Stimulated activated CD4-positive, alpha-beta T cell treated with anti-CD3 and anti-CD28 coated beads, Interleukin-4, amount 100 ng/mL, for 4 hours (primary cell): Measurements from ENCODE around the gene GPAT2.
"Not testable (repeated sequence)": the region's sequence is repeated elsewhere in the genome, so short reads cannot be mapped to it uniquely, and the experiment has no call there.

Source experiments
- DNase-seq, 2 experiments: peaks; one replicate each; pipeline ENCODE4 v3.0.0-alpha.2; 2020

GPAT2 gene, protein sequence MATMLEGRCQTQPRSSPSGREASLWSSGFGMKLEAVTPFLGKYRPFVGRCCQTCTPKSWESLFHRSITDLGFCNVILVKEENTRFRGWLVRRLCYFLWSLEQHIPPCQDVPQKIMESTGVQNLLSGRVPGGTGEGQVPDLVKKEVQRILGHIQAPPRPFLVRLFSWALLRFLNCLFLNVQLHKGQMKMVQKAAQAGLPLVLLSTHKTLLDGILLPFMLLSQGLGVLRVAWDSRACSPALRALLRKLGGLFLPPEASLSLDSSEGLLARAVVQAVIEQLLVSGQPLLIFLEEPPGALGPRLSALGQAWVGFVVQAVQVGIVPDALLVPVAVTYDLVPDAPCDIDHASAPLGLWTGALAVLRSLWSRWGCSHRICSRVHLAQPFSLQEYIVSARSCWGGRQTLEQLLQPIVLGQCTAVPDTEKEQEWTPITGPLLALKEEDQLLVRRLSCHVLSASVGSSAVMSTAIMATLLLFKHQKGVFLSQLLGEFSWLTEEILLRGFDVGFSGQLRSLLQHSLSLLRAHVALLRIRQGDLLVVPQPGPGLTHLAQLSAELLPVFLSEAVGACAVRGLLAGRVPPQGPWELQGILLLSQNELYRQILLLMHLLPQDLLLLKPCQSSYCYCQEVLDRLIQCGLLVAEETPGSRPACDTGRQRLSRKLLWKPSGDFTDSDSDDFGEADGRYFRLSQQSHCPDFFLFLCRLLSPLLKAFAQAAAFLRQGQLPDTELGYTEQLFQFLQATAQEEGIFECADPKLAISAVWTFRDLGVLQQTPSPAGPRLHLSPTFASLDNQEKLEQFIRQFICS

DNA sequence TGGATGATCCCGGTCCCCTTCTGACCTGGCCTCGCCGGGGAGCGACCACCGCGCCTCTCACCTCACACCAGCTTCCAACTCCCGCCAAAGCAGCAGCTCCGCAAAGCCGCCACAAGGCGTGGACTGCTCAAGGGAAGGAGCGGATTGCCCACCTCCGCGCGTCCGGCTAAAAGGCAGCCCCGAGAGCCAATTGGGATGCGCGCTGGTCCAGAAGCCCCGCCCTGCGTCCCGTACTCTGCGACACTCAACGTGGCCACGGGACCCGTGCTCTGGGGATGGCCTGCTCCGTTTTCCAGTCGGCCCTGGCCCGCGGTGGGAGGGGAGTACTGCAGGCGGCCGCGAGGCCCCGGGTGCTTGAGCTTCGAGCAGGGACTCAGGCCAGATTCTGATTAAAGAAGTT lies at the start of gene GPAT2:
Gene GPAT2, minus strand, starts transcription at position 125 of the 400 bp plus-strand sequence. CDS start 2,557 bp downstream, outside the sequence.
- not testable (repeated sequence) for DNase-seq

DNA sequence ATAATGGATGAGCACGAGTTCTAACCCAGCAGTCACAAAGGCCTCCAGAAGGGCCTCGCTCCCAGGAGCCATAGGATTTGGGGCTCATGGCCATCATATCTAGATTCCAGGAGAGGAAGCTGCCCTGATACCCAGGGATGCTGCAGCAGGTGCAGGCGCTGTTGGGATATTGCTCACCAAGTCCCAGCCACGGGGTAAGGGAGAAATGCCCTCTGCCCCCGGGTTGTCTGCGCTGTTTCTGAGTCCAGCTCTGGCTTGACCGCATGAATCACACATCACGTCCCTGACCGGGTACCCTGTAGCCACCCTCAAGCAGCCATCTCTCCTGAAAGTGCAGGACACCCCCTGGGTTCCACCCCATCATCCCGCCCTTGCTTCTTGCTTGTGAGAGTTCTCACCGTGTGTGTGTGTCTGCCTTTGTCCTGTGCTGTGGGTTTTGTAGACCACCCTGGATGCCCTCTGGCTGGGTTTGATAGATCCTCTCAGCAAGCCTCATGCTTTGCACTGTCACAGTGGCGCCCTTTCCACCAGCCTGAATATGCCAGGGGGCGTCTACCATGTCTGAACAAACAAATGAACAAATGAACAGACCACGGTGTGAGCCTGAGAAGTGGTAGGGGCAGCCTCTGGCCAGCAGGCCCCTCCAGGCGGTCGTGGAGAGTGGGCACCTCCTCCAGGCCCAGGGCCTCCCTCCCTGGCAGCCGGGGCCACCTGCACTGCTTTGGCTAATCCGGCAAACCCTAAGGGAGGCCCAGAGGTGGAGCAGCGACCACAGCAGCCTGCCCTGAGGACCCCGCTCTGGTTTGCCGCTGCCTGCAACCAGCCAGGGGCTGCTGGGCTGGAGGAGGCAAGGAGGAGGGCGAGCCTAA lies 49.5 kb upstream of the GPAT2 start:
- no peak for DNase-seq

DNA sequence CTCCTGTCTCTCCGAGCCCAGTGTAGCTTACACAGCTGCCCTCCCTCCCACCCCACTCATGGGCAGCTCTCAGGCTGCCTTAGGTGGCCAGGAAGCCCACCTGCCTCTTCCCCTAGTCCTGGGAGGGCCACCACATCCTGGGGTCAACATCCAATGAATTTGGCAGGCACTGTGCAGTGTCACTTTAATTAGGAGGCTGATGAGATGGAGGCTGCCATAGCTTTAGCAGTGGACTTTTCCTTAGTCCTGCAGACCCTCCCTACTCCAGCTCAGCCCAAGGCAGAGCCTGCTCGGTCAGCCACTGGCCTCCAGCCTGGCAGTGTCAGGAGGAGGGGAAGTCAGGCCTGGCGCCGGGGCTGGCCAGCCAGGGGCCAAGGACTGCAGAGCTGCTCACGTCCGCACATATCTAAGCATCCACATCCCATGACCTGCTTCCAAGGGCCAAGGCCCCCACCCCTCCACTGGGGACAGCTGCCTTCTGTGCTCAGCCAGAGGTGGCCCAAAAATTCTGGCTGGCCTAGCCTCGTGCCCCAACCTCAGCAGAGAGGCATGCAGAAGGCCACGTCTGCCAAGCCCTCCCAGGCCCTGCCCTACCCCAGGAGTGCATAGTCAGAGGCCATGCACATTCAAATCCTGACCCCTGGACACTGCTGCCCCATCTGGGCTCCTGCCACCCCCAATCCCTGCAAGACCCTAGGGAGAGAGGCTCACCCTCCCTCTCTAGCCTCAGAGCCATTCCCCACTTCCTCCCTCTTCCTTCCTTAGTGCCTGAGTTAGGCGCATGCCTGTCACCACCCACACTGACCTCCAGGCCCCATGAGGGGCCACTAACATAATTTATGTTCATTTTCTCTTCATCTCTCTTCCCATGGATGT lies 48.6 kb upstream of the GPAT2 start:
- DNase-seq, result no peak

DNA sequence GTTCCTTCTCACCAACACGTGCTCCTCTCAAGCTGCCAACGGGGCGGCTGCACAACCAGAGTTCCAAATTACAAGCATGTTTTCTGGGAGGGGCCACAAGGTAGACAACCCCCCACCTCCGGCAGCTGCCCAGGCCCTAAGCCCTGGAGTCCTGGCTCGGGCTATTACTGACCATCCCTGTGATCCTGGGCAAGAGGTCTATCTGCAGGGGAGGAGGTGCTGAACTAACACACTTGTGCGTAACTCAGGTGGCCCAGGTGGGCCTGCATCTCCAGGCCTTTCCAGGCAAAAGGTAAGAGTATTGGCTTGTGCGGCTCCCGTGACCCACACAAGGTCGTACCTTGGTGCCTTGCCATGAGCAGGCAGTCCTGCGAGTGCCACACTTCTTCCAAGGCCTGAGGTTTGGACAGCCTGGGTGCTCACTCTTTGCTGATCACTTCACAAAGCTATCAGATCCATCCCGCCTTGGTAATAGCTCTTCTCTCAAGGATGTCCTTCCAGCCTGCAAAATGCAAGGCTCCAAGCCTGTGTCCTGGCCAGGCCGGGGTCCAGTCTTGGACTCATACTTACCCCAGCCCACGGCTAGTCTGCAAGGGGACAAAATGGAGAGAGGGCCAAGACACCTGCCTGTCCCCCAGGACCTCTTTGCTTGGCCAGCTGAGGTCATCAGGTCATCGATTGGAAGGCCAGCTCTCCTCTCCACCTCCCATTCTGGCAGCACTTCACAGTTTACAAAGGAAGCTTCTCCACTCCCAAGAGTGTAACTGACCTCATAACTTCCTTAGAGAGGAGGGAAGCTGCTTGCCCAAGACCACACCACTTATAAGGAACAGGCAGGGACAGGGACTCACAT lies 47.7 kb upstream of the GPAT2 start:
- DNase-seq, result no peak

DNA sequence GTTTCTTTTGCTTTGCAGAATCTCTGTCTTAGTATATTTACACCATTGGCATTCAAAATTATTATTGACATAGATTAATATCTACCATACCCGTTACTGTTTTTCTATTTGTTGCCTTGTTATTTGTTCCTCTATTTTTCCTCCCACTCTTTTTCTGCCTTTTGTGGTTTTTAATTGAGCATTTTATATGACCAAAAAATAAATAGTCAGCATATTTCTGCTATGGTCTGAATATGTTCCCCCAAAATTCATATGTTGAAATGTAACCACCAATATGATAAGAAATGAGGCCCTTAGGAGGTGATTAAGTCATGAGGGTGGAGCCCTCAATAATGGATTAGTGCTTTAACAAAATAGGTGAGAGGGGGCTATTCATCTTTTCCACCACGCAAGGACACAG lies 46.3 kb upstream of the GPAT2 start:
- DNase-seq, result no peak

DNA sequence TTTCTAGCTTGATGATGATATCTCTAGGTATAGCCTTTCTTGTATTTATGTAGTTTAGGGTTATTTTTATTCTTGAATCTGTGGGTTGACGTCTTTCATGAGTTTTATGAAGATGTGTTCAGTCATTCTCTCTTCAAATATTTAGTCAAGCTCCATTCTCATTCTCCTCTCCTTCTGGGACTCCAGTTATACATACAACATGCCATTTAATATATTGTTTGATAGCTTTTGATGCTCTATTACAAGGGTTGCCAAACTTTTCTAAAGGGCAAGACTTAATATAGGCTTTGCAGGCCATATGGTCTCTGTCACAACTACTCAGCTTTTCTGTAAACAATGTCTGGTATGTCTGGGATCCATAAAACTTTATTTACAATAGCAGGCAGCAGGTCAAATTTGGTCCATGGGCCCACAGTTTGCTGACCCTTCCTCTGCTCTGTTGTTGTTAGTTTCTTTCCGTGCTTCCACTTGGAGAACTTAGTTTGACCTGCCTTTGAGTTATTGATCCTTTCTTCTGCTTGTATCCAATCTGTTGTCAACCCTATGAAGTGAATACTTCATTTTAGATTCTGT lies 40.6 kb upstream of the GPAT2 start:
- DNase-seq, result no peak

DNA sequence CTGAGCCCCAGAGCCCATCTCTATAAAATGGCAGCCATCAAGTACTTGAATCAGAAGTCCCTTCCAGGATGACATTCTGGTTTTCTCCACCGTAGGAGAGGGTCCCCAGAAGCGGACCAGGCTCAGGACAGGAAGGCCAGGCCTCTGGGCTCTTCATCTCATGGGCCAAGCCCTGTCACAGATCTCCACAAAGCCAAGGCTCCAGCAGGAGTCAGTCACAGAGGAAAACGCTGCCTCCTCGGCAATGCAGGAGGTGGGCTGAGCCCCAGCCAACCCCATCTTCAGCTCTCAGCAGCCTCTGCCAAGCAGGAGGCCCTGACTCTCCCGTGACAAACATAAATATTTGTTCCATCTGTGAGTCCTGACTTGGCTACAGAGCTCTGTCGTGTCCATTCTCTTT lies 39.4 kb upstream of the GPAT2 start:
- DNase-seq, result no peak

DNA sequence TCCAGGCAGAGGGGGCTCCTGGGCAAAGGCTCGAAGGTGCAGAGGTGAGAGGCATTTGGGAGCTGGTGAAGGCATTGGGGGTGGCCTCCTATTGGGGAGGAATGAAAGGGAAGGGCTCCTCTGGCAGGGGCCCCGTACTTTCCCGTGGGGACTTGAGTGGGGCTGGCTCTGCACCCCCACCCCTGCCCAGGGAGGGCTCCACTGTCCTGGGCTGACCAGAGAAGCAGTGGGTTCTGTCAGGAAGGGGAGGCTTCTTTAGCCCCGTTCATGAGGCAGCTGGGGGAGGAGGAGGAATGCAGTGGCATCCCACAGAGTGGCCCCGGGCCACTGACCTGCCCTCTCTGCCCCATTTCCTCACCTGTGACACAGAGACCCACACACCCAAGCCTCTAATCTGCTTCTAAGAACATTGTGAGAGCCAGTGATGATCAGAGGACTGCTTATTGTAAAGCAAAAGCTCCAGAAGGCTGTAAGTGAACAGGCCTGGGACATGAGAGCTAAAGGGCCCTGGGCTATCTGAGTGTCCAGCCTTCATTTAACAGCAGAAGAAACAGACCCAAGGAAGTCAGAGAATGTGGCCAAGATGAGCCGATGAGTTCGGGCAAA lies 38.6 kb upstream of the GPAT2 start:
- DNase-seq, result no peak

DNA sequence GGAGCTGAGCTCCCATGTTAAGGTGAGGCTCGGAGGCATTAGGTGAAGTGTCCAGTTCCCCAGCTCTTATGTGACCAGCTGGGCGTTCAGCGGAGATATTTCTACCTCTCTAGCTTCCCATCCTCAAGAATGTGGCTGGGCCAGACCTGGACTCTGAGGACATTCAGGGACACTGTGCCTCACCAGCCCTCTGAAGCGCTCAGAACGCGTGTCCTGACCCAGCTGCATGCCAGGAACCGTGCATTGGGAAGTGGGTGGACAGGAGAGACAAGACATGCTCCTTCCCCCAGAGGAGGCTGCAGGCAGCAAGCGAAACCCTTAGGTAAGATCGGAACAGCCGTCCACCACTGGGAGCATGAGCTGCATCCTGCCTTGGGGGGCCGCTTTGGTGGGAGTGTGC lies 38.0 kb upstream of the GPAT2 start:
- no peak for DNase-seq

DNA sequence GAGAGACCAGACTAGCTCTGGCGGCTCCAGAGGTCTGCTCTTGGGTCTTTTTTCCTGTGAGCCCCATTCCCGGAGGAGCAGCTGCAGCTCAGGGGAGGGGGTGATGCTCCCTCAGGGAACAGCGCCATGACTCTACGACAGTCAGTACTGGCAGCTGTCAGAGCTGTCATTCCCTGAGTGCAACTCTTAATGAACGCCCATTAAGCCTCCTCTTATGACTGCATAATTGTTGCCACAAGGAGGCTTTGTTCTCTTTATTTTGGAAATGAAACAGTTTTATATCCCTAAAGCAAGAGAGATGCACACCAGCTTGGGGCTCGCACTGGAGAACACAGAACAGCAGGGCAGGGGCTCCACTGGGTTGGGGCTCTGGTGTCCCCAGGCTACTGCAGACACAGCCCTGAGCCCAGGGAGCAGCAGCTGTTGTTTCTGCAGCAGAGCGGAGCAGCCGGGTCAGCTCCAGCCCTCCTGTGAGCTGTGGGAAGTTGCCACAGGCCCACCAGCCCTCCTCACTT lies 37.3 kb upstream of the GPAT2 start:
- DNase-seq, result not testable (repeated sequence)

DNA sequence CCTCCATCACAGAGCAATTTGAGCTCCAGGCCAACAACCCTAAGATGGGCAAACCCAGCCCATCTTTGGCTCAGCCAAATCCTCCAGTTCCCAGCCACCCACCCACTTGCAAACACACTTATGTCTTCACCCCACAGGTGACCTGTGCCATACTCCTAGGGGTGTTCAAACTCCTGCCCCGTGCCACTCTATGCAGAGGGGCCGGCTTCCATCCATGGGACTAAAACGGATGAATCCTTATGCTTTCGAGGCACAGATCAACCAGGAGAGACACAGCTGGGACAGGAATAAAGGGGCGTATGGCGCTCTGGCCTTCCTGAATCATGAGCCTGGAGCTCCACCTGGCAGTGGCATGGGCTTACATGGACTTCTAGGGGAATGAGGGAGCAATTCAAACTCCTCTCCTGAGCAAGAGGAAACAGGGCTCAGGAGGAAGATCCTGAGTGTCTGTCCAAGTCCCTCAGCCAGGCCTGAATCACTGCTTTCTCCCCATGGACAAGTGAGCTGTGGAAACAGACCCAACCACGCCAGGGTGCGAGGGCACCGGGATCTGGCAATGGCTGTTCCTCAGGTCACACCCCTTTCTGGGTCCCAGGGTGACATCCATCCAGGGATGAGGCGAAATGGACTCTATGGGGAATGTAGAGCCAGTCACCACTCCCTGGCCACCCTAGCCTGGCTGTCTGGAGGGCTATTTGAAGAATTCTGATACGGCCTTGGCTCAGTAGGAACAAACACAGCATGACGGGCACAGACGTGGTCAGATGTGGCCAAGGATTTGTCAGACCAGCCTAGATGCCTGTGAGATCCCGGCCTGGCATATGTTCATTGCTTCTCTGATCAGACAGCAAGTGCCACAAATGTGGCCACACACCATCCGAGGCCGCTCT lies 36.6 kb upstream of the GPAT2 start:
- DNase-seq, result not testable (repeated sequence)

DNA sequence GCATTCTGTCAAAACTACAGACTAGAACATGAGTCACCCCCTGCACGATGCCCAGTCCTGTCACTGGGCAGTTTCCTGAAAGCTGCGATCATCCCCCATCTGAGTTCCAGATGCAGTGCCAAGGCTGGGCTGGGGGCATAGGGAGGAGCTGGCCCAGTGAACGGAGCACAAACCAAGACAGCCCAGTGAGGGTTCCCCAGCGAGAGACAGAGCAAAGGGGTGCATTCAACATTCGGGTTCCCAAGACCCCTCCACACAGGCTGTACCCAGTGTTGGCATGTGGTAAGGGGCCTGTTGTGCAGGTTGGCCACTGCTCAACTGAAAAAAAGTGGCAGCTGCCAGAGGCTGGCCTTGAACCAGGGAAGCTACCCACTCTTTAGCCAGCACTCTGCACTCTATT lies 35.6 kb upstream of the GPAT2 start:
- not testable (repeated sequence) for DNase-seq

DNA sequence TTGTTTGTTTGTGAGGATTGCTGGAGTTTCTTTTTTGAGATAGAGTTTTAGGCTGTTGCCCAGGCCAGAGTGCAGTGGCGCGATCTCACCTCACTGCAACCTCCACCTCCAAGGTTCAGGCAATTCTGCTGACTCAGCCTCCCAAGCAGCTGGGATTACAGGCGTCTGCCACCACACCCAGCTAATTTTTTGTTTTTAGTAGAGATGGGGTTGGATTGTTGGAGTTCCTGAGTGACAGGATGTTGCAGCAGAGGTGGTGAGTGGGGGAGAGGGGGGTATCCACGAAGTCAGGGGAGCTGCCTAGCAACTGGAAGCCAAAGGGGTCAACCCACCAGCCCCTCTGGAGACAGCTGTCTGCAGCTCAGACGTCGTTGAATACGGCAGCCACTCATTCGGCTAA lies 35.2 kb upstream of the GPAT2 start:
- DNase-seq, result not testable (repeated sequence)

DNA sequence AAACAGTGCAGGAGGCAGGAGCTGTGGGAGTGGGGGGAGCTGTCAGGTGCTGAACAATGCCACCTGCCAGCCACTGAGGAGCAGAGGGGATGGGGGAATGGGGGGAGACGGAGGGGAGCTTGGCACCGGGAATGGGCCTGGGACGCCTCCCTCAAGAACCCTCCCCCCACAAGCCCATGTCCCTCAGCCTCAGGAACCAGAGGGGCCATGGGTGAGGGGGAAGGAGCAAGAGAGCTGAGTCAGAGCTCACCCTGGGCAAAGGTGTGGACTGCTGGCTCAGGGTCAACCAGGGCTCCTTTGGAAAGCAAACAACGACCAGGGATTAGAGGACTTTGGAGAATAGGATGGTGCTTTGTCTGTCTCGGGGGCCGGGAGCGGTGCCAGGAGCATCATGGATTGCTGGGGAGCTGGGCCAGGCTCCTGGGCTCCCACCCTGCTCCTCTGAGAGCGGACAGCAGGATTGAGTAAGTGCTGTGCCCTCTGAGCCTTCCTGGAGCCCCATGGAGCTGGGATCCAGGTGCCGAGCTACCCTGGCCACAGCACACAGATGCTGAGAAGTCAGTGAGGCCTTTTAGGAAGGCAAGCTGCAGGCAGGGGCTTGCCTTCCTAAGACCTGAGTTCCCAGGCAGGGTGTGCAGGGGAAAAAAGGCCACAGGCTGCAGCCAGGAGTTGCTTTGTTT lies 33.3 kb upstream of the GPAT2 start:
- not testable (repeated sequence) for DNase-seq

DNA sequence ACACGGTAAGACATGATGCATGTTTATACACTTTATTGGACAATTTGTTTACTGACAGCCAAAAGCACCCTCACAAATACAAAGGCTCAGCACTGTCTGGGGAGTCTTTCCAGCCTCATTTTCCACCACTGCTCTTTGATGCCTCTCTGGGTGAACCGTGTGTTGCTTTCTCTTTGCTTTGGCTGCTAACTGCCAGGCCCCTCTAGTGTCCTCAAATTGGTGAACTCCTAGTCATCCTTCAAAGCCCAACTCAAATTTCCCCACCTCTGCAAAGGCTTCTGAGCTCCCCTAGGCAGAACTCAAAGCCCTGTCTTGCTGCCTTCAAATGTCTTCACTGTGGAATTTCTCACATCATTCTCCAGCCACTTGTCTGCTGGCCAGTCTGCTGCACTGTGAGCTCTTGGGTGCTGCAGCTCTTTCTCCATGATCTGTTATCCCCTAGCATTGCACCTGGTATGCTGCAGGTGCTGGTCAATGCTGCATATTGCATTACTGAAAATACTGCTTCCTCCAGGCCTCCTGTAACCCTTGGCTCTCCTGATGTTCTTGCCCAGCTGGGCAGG lies 32.5 kb upstream of the GPAT2 start:
- not testable (repeated sequence) for DNase-seq

DNA sequence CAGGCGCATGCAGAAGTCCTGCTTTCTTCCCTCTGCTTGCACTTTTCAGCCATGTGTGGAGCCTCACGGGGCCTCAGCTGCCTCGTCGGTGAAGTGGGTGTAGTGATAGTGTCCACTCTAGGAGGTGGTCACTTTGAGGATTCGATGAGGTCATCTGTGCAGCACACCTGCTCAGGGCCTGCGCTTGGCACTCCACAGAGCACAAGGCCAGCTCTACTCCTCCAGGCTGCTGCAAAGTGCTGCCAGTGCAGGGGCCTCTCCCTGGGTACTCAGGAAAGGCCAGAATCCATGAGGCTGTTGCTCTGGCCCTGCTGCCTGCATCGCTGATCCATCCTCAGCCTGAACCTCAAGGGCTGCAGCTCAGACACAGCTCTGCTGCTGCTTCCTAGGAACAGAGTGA lies 31.8 kb upstream of the GPAT2 start:
- DNase-seq, result not testable (repeated sequence)

DNA sequence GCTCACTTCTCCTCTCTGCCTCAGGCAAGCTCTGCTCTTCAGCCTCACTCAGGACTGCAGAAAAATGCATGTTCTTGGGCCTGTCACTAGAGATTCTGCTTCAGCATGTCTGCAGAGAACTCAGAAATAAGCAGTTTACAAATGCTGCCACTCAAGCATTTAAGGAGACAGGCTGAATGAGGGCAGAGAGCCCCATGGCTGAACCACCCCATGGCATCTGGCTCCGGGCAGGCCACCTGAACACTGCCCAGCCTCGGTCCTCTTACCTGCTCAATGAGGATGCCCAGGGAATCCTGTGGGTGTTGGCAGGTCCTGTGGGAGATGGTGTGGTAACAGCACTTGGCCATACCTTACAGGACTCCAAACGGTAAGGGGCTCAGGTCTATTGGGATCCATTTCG lies 31.2 kb upstream of the GPAT2 start:
- DNase-seq, result not testable (repeated sequence)

DNA sequence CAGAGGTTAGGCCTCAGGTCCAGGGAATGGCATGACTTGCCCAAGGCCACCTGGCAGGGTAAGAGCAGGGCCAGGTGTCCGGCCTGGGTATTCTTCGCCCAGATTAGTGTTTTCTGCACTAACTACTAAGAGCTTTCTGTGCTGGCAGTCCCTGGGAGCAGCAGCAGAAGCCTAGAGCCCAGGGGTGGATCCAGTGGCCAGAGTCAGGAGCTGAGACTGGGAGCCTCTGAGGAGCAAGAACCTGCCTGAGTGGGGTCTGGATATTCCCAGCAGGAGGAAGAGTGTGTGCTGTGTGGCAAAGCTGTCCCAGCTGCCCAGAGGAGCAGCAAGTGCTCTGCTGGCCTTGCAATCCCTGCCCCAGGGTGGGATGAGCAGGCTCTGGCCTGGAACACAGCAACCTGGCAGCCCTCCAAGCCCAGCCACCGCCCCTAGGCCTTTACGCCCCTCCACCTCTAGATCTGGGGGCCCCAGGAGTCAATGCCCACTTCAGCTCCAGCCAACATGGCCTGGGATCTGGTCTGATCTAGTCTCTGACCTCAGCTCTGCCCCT lies 30.7 kb upstream of the GPAT2 start:
- no peak for DNase-seq
